Ureter (tissue), 1 donor: ENCODE measurements around the gene CTF1. TPM values are rescaled to one million over a fixed set of nuclear protein-coding genes. Genes with fewer than 3 reads are reported as not detected.

Source experiments
- total RNA-seq: library from RNA; stranded (reverse); gene quantifications from one replicate; pipeline ENCODE4 v1.2.4, GENCODE V29; 2023
- donor health status: DM: yes; HTN: yes; CAD: no.

The CTF1 gene
- total RNA-seq, 1 donor from 2014 or later = 8.2 TPM

Other genes with a start within 250 kb of the CTF1 start
- gene PRR14, start 245.7 kb upstream of the CTF1 start, total RNA-seq = 37.8 TPM
- 82.5 TPM for gene FBRS, start 238.2 kb upstream of the CTF1 start, total RNA-seq
- 82.3 TPM for gene SRCAP, start 197.4 kb upstream of the CTF1 start, total RNA-seq
- 35.9 TPM for gene PHKG2, start 148.2 kb upstream of the CTF1 start, total RNA-seq
- 8.7 TPM for gene CFAP119, start 134.6 kb upstream of the CTF1 start, total RNA-seq
- 133 TPM for gene RNF40, start 134.3 kb upstream of the CTF1 start, total RNA-seq
- gene ZNF629, start 109.4 kb upstream of the CTF1 start, total RNA-seq = 21.6 TPM
- gene BCL7C, start 2.5 kb upstream of the CTF1 start, total RNA-seq = 35.9 TPM
- gene FBXL19, start 27.0 kb downstream of the CTF1 start, total RNA-seq = 25.7 TPM
- 25.9 TPM for gene ORAI3, start 52.5 kb downstream of the CTF1 start, total RNA-seq
- 19.6 TPM for gene SETD1A, start 61.1 kb downstream of the CTF1 start, total RNA-seq
- gene HSD3B7, start 88.6 kb downstream of the CTF1 start, total RNA-seq = 14.8 TPM
- gene STX1B, start 114.0 kb downstream of the CTF1 start, total RNA-seq = 1.6 TPM
- 55.0 TPM for gene STX4, start 136.9 kb downstream of the CTF1 start, total RNA-seq
- 12.8 TPM for gene ZNF668, start 177.6 kb downstream of the CTF1 start, total RNA-seq
- 18.3 TPM for gene ZNF646, start 177.8 kb downstream of the CTF1 start, total RNA-seq
- 1.2 TPM for gene PRSS53, start 192.3 kb downstream of the CTF1 start, total RNA-seq
- 42.1 TPM for gene VKORC1, start 198.2 kb downstream of the CTF1 start, total RNA-seq
- 29.8 TPM for gene BCKDK, start 211.8 kb downstream of the CTF1 start, total RNA-seq
- gene KAT8, start 221.1 kb downstream of the CTF1 start, total RNA-seq = 77.9 TPM
- gene PRSS8, start 239.1 kb downstream of the CTF1 start, total RNA-seq = 17.0 TPM